H1 (cell line): ENCODE measurements around the gene APLP2. TPM values are rescaled to one million over a fixed set of nuclear protein-coding genes. Genes with fewer than 3 reads are reported as not detected.

Experiments
- CTCF ChIA-PET: fragments of 300-600 bp; sonication (Branson Sonifier 250); formaldehyde crosslinking; loops from one replicate; lab custom pipeline; 2021; ENCODE audit not compliant: partially characterized antibody; lab: Charles Lee
- POLR2A ChIA-PET: fragments of 300-600 bp; sonication (Branson Sonifier 250); formaldehyde crosslinking; loops from one replicate; lab custom pipeline; 2021; ENCODE audit warnings: inconsistent platforms; ENCODE audit not compliant: partially characterized antibody; lab: Charles Lee
- DNase-seq, 2 experiments: peaks; one replicate each; pipeline versions ENCODE4 v3.0.0 to v3.0.0-alpha.2; 2010 to 2022; ENCODE audit warnings: low spot score in 2 of 2, low read depth in 1 of 2, mixed read lengths in 1 of 2
- FAIRE-seq: peaks from 2 replicates; lab custom pipeline; 2011; peaks lifted over from hg19 to GRCh38; lab: Jason Lieb, UNC
- H2AFZ ChIP-seq: 2 replicates; pipeline ENCODE4 v1.8.1; 2012; ENCODE audit warnings: low read length, inconsistent platforms
- H2AK5ac ChIP-seq: 2 replicates; pipeline ENCODE4 v1.6.1; 2013; ENCODE audit warnings: low read depth, low read length
- H2BK120ac ChIP-seq: replicated peaks from 2 replicates; pipeline ENCODE3; 2013; ENCODE audit warnings: low read depth, low read length, inconsistent platforms
- H2BK12ac ChIP-seq: 2 replicates; pipeline ENCODE4 v1.6.1; 2013; ENCODE audit warnings: low read depth, low read length
- H2BK15ac ChIP-seq: 2 replicates; pipeline ENCODE4 v1.6.1; 2013; ENCODE audit warnings: low read length
- H2BK20ac ChIP-seq: 2 replicates; pipeline ENCODE4 v1.6.1; 2013; ENCODE audit warnings: low read length
- H2BK5ac ChIP-seq: 2 replicates; pipeline ENCODE4 v1.6.1; 2013; ENCODE audit warnings: low read depth, low read length
- H3K14ac ChIP-seq: 2 replicates; pipeline ENCODE4 v1.6.1; 2013; ENCODE audit warnings: inconsistent platforms; ENCODE audit not compliant: insufficient read length
- H3K18ac ChIP-seq: 2 replicates; pipeline ENCODE4 v1.6.1; 2013; ENCODE audit warnings: low read length; ENCODE audit errors: extremely low read depth
- H3K23ac ChIP-seq: 2 replicates; pipeline ENCODE4 v1.6.1; 2013; ENCODE audit warnings: inconsistent platforms; ENCODE audit not compliant: insufficient read length
- H3K23me2 ChIP-seq: 2 replicates; pipeline ENCODE4 v1.6.1; 2013; ENCODE audit warnings: low read depth, low read length
- H3K27ac ChIP-seq: 2 replicates; pipeline ENCODE4 v1.6.1; 2011; ENCODE audit warnings: low read depth, low read length, inconsistent platforms
- H3K27me3 ChIP-seq, 4 experiments: replicated peaks in 1 of 4; 1 replicate in 1 of 4; 2 replicates in 3 of 4; pipeline versions ENCODE4 v1.6.1 to v1.8.1; 2011 to 2013; ENCODE audit warnings: low read length in 3 of 4, mild to moderate bottlenecking in 3 of 4, inconsistent platforms in 2 of 4, mixed read lengths in 2 of 4, moderate library complexity in 1 of 4; ENCODE audit not compliant: control insufficient read depth in 3 of 4, insufficient read depth in 3 of 4; ENCODE audit errors: extremely low read depth in 1 of 4
- H3K36me3 ChIP-seq, 4 experiments: 2 replicates each; pipeline versions ENCODE4 v1.6.1 to v1.8.1; 2011 to 2013; ENCODE audit warnings: mild to moderate bottlenecking in 4 of 4, low read length in 3 of 4, moderate library complexity in 2 of 4, control low read depth in 1 of 4, inconsistent platforms in 1 of 4; ENCODE audit not compliant: insufficient read depth in 4 of 4, control insufficient read depth in 2 of 4
- H3K4ac ChIP-seq: replicated peaks from 2 replicates; pipeline ENCODE3; 2013; ENCODE audit warnings: low read length, low read depth, mixed read lengths, inconsistent platforms; ENCODE audit not compliant: insufficient read length
- H3K4me1 ChIP-seq, 4 experiments: replicated peaks in 1 of 4; 1 replicate in 1 of 4; 2 replicates in 3 of 4; pipeline versions ENCODE4 v1.6.1 to v1.8.1; 2011 to 2013; ENCODE audit warnings: low read length in 3 of 4, inconsistent platforms in 2 of 4, mixed read lengths in 1 of 4; ENCODE audit not compliant: insufficient read depth in 4 of 4, control insufficient read depth in 3 of 4
- H3K4me2 ChIP-seq, 2 experiments: 2 replicates each; pipeline versions ENCODE4 v1.6.1 to v1.8.1; 2011 to 2013; ENCODE audit warnings: low read depth in 2 of 2, low read length in 2 of 2, control low read depth in 1 of 2, inconsistent platforms in 1 of 2, mild to moderate bottlenecking in 1 of 2; ENCODE audit not compliant: insufficient read depth in 1 of 2
- H3K4me3 ChIP-seq, 4 experiments: fragments of 200-600, 300-600 bp in 1 of 4; sonication (generic), shearing (Covaris generic), sonication (Bioruptor Twin) in 1 of 4; 2 replicates each; pipeline versions ENCODE4 v1.5.1 to v1.8.1; 2011 to 2016; ENCODE audit warnings: low read length in 4 of 4, low read depth in 3 of 4, control low read depth in 2 of 4, inconsistent platforms in 2 of 4, mild to moderate bottlenecking in 2 of 4, mixed read lengths in 1 of 4, moderate library complexity in 1 of 4; ENCODE audit not compliant: insufficient read depth in 2 of 4; ENCODE audit errors: extremely low read depth in 1 of 4
- H3K56ac ChIP-seq: replicated peaks from 2 replicates; pipeline ENCODE3; 2013; ENCODE audit warnings: low read depth, mild to moderate bottlenecking, mixed read lengths, low read length, inconsistent platforms; ENCODE audit not compliant: insufficient read length
- H3K79me1 ChIP-seq: 2 replicates; pipeline ENCODE4 v1.6.1; 2013; ENCODE audit warnings: low read depth, low read length, control low read depth
- H3K79me2 ChIP-seq, 2 experiments: 2 replicates each; pipeline versions ENCODE4 v1.6.1 to v1.8.1; 2012 to 2013; ENCODE audit warnings: low read length in 2 of 2, mild to moderate bottlenecking in 2 of 2, inconsistent platforms in 1 of 2; ENCODE audit not compliant: insufficient read depth in 2 of 2, control insufficient read depth in 1 of 2
- H3K9ac ChIP-seq, 4 experiments: replicated peaks in 1 of 4; 1 replicate in 1 of 4; 2 replicates in 3 of 4; pipeline versions ENCODE4 v1.6.1 to v1.8.1; 2011 to 2013; ENCODE audit warnings: low read depth in 3 of 4, low read length in 3 of 4, control low read depth in 2 of 4, mild to moderate bottlenecking in 2 of 4, moderate library complexity in 2 of 4, inconsistent platforms in 1 of 4; ENCODE audit errors: extremely low read depth in 1 of 4
- H3K9me3 ChIP-seq, 2 experiments: 2 replicates each; pipeline versions ENCODE4 v1.6.1 to v1.8.1; 2012 to 2013; ENCODE audit warnings: mild to moderate bottlenecking in 2 of 2, moderate library complexity in 2 of 2, control low read depth in 1 of 2, inconsistent platforms in 1 of 2, low read depth in 1 of 2, low read length in 1 of 2, mixed read lengths in 1 of 2; ENCODE audit not compliant: insufficient read depth in 2 of 2
- H4K20me1 ChIP-seq, 2 experiments: replicated peaks in 1 of 2; 2 replicates each; pipeline versions ENCODE3 to v1.8.1; 2011 to 2013; ENCODE audit warnings: inconsistent platforms in 2 of 2, low read length in 2 of 2, mild to moderate bottlenecking in 1 of 2; ENCODE audit not compliant: insufficient read depth in 2 of 2, control insufficient read depth in 1 of 2
- H4K5ac ChIP-seq: 2 replicates; pipeline ENCODE4 v1.6.1; 2013; ENCODE audit warnings: low read length, low read depth, mixed read lengths, inconsistent platforms; ENCODE audit not compliant: insufficient read length
- H4K8ac ChIP-seq: 2 replicates; pipeline ENCODE4 v1.8.0; 2013; ENCODE audit warnings: mild to moderate bottlenecking, moderate library complexity, low read length, inconsistent platforms; ENCODE audit not compliant: insufficient read depth; ENCODE audit errors: extremely low read depth
- H4K91ac ChIP-seq: replicated peaks from 2 replicates; pipeline ENCODE3; 2013; ENCODE audit warnings: low read length, mixed read lengths, inconsistent platforms; ENCODE audit not compliant: insufficient read length
- BRCA1 ChIP-seq: IDR thresholded peaks from 2 replicates; pipeline ENCODE4 v1.6.1; 2012; ENCODE audit warnings: low read depth, low read length, improper control_type of control experiment
- HDAC6 ChIP-seq: IDR thresholded peaks from one replicate; pipeline ENCODE4 v1.7.1; 2012; ENCODE audit warnings: low read depth, mild to moderate bottlenecking, inconsistent platforms, low read length, moderate library complexity
- JUN ChIP-seq: IDR thresholded peaks from 2 replicates; pipeline ENCODE4 v1.6.1; 2011; ENCODE audit warnings: low read depth, mild to moderate bottlenecking, improper control_type of control experiment, low read length
- NRF1 ChIP-seq: IDR thresholded peaks from 2 replicates; pipeline ENCODE4 v1.6.1; 2011; ENCODE audit warnings: mild to moderate bottlenecking, low read depth, low read length, improper control_type of control experiment
- SIRT6 ChIP-seq: IDR thresholded peaks from one replicate; pipeline ENCODE4 v1.7.1; 2012; ENCODE audit warnings: low read length, inconsistent platforms
- WGBS, 2 experiments: shearing (Covaris generic) in 1 of 2; methylation state at CpG; one replicate each; pipeline versions ENCODE4 v1.1.6 to v1.1.7; 2013 to 2015; ENCODE audit warnings: low lambda C conversion rate in 2 of 2, mixed read lengths in 2 of 2, inconsistent platforms in 1 of 2, low coverage in 1 of 2, missing lambda C conversion rate in 1 of 2; ENCODE audit not compliant: insufficient replicate concordance in 2 of 2, insufficient coverage in 1 of 2, insufficient read length in 1 of 2; ENCODE audit errors: extremely low coverage in 1 of 2, missing lambda C conversion rate in 1 of 2; 5-methylcytosine and 5-hydroxymethylcytosine counted together
- polyA plus RNA-seq, 7 experiments: library from polyadenylated mRNA; depleted of rRNA in 3 of 7; stranded (reverse) in 5 of 7; unstranded in 2 of 7; fragments of >200 nt in 5 of 7; fragments of 200-250 nt in 2 of 7; gene quantifications; 1 replicate in 5 of 7; 2 replicates in 1 of 7; 4 replicates in 1 of 7; pipeline versions ENCODE4 v1.2.1 to v1.2.3, GENCODE V29; 2011 to 2013; ENCODE audit warnings: missing spikeins in 2 of 7, mixed read lengths in 2 of 7
- total RNA-seq: library from RNA; stranded (reverse); fragmentation: NEBNext Ultra II Directional; extraction: Animal tissue kit (Norgen Biotek cat#: 25700); gene quantifications from 2 replicates; pipeline ENCODE4 v1.2.1, GENCODE V29; 2021

The APLP2 gene
- total and polyA plus RNA-seq, 2 of the 8 experiments (the other 6 are each of a cell fraction or from before 2014, with no cell fraction given), result 222 to 315 TPM

- H2BK5ac ChIP-seq, result 0 out of 2 replicates have a peak overlapping the region, but pooled peaks have one; percentile 17
- FAIRE-seq (no peak), DNase-seq (no peak)
- H4K20me1 ChIP-seq, result peaks cover 4 to 8% of the 10 kb centered on the region in 2 experiments
- H4K5ac ChIP-seq, result no peak overlapping the region
- no peaks in the 10 kb centered on the region for H3K23me2 ChIP-seq
- no peak overlapping the region; a peak in 1 of 4 replicates for H3K4me2 ChIP-seq
- H2BK120ac ChIP-seq, result no peak overlapping the region
- no peak overlapping the region for H3K9ac ChIP-seq
- no peak overlapping the region for H2BK15ac ChIP-seq
- peaks cover 0 to 38% of the 10 kb centered on the region in 2 experiments; a peak in 2 of 4 replicates for H3K79me2 ChIP-seq
- H3K27ac ChIP-seq, result peak overlapping the region; percentile 22; the same call in 1 of the 2 replicates
- no peak overlapping the region for H3K4ac ChIP-seq
- H3K23ac ChIP-seq, result no peak overlapping the region
- H4K91ac ChIP-seq, result no peak overlapping the region
- POLR2A ChIA-PET, result interaction anchor here (0.9 to 1.3 kb wide), 5 partner anchors 31 to 164 kb away, joined by 3 to 4 read pairs (median 4); partner anchors contain the start of genes APLP2 and PRDM10
- H3K4me3 ChIP-seq, result no peak overlapping the region
- peak overlapping the region; percentile 63 for H3K56ac ChIP-seq
- no peak overlapping the region for H2AK5ac ChIP-seq
- H3K36me3 ChIP-seq, result peaks cover 9 to 29% (median 21%) of the 10 kb centered on the region in 4 experiments; a peak in 7 of 8 replicates
- H4K8ac ChIP-seq, result no peak overlapping the region
- no peak overlapping the region for H2AFZ ChIP-seq
- 93% methylated on average over 4 of the region's 4 CpGs; no CpG with 5 or more reads in 1 of the 2 experiments for WGBS, 2 experiments
- H3K27me3 ChIP-seq, result no peaks in the 10 kb centered on the region
- CTCF ChIA-PET, result interaction anchor here (0.9 to 10.2 kb wide), 4 partner anchors 13 to 37 kb away, joined by 3 to 92 read pairs (median 4); no protein-coding TSS in a partner anchor
- H3K79me1 ChIP-seq, result peaks cover 5% of the 10 kb centered on the region; the same call in 1 of the 2 replicates
- H3K14ac ChIP-seq, result no peak overlapping the region
- H2BK12ac ChIP-seq, result peak overlapping the region; percentile 62; the same call in 1 of the 2 replicates
- no peak for TF ChIP-seq HDAC6
- TF ChIP-seq JUN, result no peak
- no peak for TF ChIP-seq SIRT6
- TF ChIP-seq NRF1, result no peak
- TF ChIP-seq BRCA1, result no peak
- peaks cover 0 to 6% (median 2%) of the 10 kb centered on the region in 4 experiments; a peak in 2 of 7 replicates for H3K4me1 ChIP-seq
- H2BK20ac ChIP-seq, result no peak overlapping the region
- H3K18ac ChIP-seq, result no peak overlapping the region; the same call in 1 of the 2 replicates
- H3K9me3 ChIP-seq, result no peaks in the 10 kb centered on the region
Measured at GRCh38 chr11:130114726-130115125, 45.0 kb downstream of the APLP2 start.
